B cell (primary cell): Measurements from ENCODE around the gene AP1M1. TPM values are rescaled to one million over a fixed set of nuclear protein-coding genes. Genes with fewer than 3 reads are reported as not detected.

Experiments
- ATAC-seq: fragments of 200-7000 bp; cut with Tn5 transposase; one replicate; pipeline ENCODE4 v1.10.0; 2021; ENCODE audit warnings: low read depth, mild to moderate bottlenecking, moderate number of reproducible peaks, moderate library complexity
- CTCF ChIA-PET: fragments of 350-600 bp; sonication (Branson Sonifier 250); formaldehyde crosslinking; loops from one replicate; lab custom pipeline; 2021; ENCODE audit warnings: antibody characterized with exemption, inconsistent platforms; lab: Charles Lee
- POLR2A ChIA-PET: fragments of 350-600 bp; sonication (Branson Sonifier 250); formaldehyde crosslinking; loops from one replicate; lab custom pipeline; 2021; ENCODE audit warnings: antibody characterized with exemption; lab: Charles Lee
- DNase-seq: peaks from one replicate; pipeline ENCODE4 v3.0.0; 2013
- H2AFZ ChIP-seq: 2 replicates; pipeline ENCODE4 v1.6.1; 2012; ENCODE audit warnings: mild to moderate bottlenecking, low read depth, low read length; ENCODE audit not compliant: insufficient read depth, poor library complexity, severe bottlenecking
- H3K27ac ChIP-seq, 2 donors: 1 replicate in 1 of 2; 2 replicates in 1 of 2; pipeline ENCODE4 v1.5.1; 2012 to 2013; ENCODE audit warnings: low read length in 2 of 2, mild to moderate bottlenecking in 2 of 2, moderate library complexity in 1 of 2
- H3K27me3 ChIP-seq, 4 experiments: fragments of 200-600 bp in 1 of 4; sonication (generic) in 1 of 4; replicated peaks in 1 of 4; 1 replicate in 2 of 4; 2 replicates in 2 of 4; pipeline versions ENCODE4 v1.6.1 to v1.7.0; 2013 to 2016; ENCODE audit warnings: low read length in 3 of 4, mild to moderate bottlenecking in 2 of 4, mixed read lengths in 1 of 4, moderate library complexity in 1 of 4; ENCODE audit not compliant: insufficient read depth in 4 of 4, control insufficient read depth in 3 of 4; ENCODE audit errors: control extremely low read depth in 1 of 4
- H3K36me3 ChIP-seq, 2 experiments: replicated peaks in 1 of 2; 1 replicate in 1 of 2; 2 replicates in 1 of 2; pipeline versions ENCODE4 v1.6.1 to v1.7.1; 2013; ENCODE audit warnings: low read length in 1 of 2; ENCODE audit not compliant: insufficient read depth in 2 of 2, control insufficient read depth in 1 of 2; ENCODE audit errors: control extremely low read depth in 1 of 2, extremely low read depth in 1 of 2
- H3K4me1 ChIP-seq, 2 donors: fragments of 200-600 bp in 1 of 2; sonication (generic) in 1 of 2; 1 replicate in 1 of 2; 2 replicates in 1 of 2; pipeline versions ENCODE4 v1.5.1 to v1.6.1; 2013 to 2017; ENCODE audit warnings: low read length in 2 of 2; ENCODE audit not compliant: control insufficient read depth in 2 of 2, insufficient read depth in 2 of 2
- H3K4me2 ChIP-seq: replicated peaks from 2 replicates; pipeline ENCODE3; 2012; ENCODE audit warnings: mild to moderate bottlenecking, low read depth, low read length; ENCODE audit not compliant: poor library complexity, severe bottlenecking
- H3K4me3 ChIP-seq, 5 experiments: fragments of 200-600 bp in 1 of 5; sonication (generic) in 1 of 5; 1 replicate in 3 of 5; 2 replicates in 2 of 5; pipeline versions ENCODE4 v1.5.1 to v1.7.0; 2011 to 2016; ENCODE audit warnings: low read length in 4 of 5, mild to moderate bottlenecking in 4 of 5, low read depth in 2 of 5, control low read depth in 1 of 5, moderate library complexity in 1 of 5; ENCODE audit not compliant: insufficient read depth in 1 of 5; ENCODE audit errors: control extremely low read depth in 1 of 5, extremely low read depth in 1 of 5
- H3K79me2 ChIP-seq: fragments of 200-600 bp; sonication (generic); one replicate; pipeline ENCODE4 v1.6.0; 2016; ENCODE audit warnings: low read length; ENCODE audit not compliant: control insufficient read depth, insufficient read depth
- H3K9ac ChIP-seq: fragments of 200-600 bp; sonication (generic); 2 replicates; pipeline ENCODE4 v1.6.1; 2017; ENCODE audit warnings: mild to moderate bottlenecking, low read length, moderate library complexity
- H3K9me3 ChIP-seq, 3 donors: one replicate each; pipeline versions ENCODE4 v1.6.1 to v1.7.1; 2013; ENCODE audit warnings: low read length in 2 of 3; ENCODE audit not compliant: control insufficient read depth in 2 of 3, insufficient read depth in 1 of 3; ENCODE audit errors: control extremely low read depth in 1 of 3
- H4K20me1 ChIP-seq: 2 replicates; pipeline ENCODE4 v1.6.0; 2012; ENCODE audit warnings: mild to moderate bottlenecking, low read length; ENCODE audit not compliant: insufficient read depth, control insufficient read depth, poor library complexity, severe bottlenecking
- H3K27ac Mint-ChIP-seq: one replicate; pipeline ENCODE4 v1.8.0; 2021; ENCODE audit warnings: mixed read lengths
- H3K27me3 Mint-ChIP-seq: one replicate; pipeline ENCODE4 v1.8.0; 2021; ENCODE audit warnings: mixed read lengths
- H3K4me1 Mint-ChIP-seq: one replicate; pipeline ENCODE4 v1.8.0; 2021; ENCODE audit warnings: mixed read lengths
- H3K4me3 Mint-ChIP-seq: one replicate; pipeline ENCODE4 v1.8.0; 2021; ENCODE audit warnings: mixed read lengths
- H3K9me3 Mint-ChIP-seq: one replicate; pipeline ENCODE4 v1.8.0; 2022; ENCODE audit warnings: mixed read lengths; ENCODE audit not compliant: insufficient read depth
- EZH2 ChIP-seq: IDR thresholded peaks from 2 replicates; pipeline ENCODE4 v1.6.1; 2012; ENCODE audit warnings: borderline replicate concordance, low read depth, mild to moderate bottlenecking, moderate library complexity, low read length; ENCODE audit not compliant: insufficient read depth, poor library complexity, severe bottlenecking
- WGBS: methylation state at CpG from one replicate; pipeline ENCODE4 v1.1.5; 2013; ENCODE audit warnings: missing lambda C conversion rate; ENCODE audit not compliant: insufficient coverage; 5-methylcytosine and 5-hydroxymethylcytosine counted together
- intact Hi-C: fragments of 100-400 bp; cut with micrococcal nuclease; formaldehyde crosslinking; loops from one replicate; pipeline ENCODE4 v1.10.0; 2022
- polyA plus RNA-seq: library from polyadenylated mRNA; depleted of rRNA; stranded (reverse); fragments of >200 nt; gene quantifications from 2 replicates; pipeline ENCODE4 v1.2.3, GENCODE V29; 2012
- total RNA-seq, 2 donors: library from RNA; stranded (reverse); fragments of 120-200 nt in 1 of 2; gene quantifications; 1 replicate in 1 of 2; 2 replicates in 1 of 2; pipeline versions ENCODE4 v1.2.3 to v1.2.4, GENCODE V29; 2013 to 2022
- TF ChIP-seq, protein P1 (sequence below): fragments of 200-600 bp; IDR thresholded peaks from one replicate; pipeline ENCODE4 v1.8.0; 2022; ENCODE audit warnings: antibody characterized with exemption, mild to moderate bottlenecking

The AP1M1 gene
- total and polyA plus RNA-seq, 2 donors (not counting 1 experiment from before 2014, with no cell fraction given) = 77.8 to 102 TPM

DNA sequence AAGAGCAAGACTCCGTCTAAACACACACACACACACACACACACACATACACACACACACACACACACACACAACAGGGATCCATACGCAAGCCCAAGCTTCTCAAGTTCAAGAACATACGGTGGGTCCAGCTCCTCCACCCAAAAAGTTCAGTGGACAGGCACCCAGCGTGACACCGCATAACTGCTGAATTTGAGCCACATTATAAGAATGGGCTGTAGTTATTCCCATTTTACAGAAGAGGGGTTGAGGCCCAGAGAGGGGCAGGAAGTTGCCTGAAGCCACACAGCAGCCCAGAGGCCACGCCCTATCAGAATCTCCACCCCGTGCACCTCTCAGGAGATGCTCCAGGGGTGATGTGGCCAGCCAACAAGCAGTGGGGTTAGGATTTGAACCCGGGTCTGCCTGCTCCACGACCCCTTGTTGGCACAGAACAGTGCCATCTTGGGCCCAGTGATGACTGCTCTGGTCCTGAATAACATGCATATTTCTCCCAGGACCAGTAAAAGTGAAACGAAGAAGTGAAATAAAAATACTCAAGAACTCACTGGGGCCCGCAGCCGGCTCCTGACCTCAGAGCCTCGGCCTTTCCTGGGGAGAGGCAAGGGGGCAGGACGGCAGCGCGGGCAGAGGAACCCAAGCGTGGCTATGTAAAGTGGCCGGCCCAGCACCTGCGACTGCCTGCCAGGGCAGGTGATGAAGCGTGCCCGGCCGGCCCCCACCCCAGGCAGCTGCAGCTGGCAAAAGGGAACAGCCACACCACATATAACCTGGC, 61.9 kb downstream of the AP1M1 start:
- Mint-ChIP-seq H3K27me3 (no peaks in the 10 kb centered on the region), H3K27ac (peak overlapping the region; percentile 95), H3K4me3 (peak overlapping the region; percentile 78), H3K4me1 (peaks cover 83% of the 10 kb centered on the region), H3K9me3 (peaks cover 3% of the 10 kb centered on the region)
- intact Hi-C loops = loop anchor here (1.0 to 5.0 kb wide), 7 partner anchors 7 to 328 kb away; partner anchors contain the start of genes HSH2D and KLF2
- CTCF ChIA-PET = interaction anchor here (0.8 to 7.6 kb wide), 12 partner anchors 8 to 328 kb away, joined by 3 to 47 read pairs (median 6); partner anchors contain the start of genes FAM32A and KLF2
- peak overlapping the region; percentile 79 for H3K4me2 ChIP-seq
- ATAC-seq = peak; percentile 79
- H3K9ac ChIP-seq = peak overlapping the region; percentile 35
- H3K4me3 ChIP-seq = peak overlapping the region in 1 of 5 experiments; percentile 42
- H3K79me2 ChIP-seq = peaks cover 4% of the 10 kb centered on the region
- H3K4me1 ChIP-seq = peaks cover 75 to 94% of the 10 kb centered on the region in 2 donors
- TF ChIP-seq, protein P1, sequence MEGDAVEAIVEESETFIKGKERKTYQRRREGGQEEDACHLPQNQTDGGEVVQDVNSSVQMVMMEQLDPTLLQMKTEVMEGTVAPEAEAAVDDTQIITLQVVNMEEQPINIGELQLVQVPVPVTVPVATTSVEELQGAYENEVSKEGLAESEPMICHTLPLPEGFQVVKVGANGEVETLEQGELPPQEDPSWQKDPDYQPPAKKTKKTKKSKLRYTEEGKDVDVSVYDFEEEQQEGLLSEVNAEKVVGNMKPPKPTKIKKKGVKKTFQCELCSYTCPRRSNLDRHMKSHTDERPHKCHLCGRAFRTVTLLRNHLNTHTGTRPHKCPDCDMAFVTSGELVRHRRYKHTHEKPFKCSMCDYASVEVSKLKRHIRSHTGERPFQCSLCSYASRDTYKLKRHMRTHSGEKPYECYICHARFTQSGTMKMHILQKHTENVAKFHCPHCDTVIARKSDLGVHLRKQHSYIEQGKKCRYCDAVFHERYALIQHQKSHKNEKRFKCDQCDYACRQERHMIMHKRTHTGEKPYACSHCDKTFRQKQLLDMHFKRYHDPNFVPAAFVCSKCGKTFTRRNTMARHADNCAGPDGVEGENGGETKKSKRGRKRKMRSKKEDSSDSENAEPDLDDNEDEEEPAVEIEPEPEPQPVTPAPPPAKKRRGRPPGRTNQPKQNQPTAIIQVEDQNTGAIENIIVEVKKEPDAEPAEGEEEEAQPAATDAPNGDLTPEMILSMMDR = no peak
- no peak for TF ChIP-seq EZH2
- H3K36me3 ChIP-seq = no peaks in the 10 kb centered on the region
- POLR2A ChIA-PET = interaction anchor here (0.5 to 8.0 kb wide), 14 partner anchors 8 to 328 kb away, joined by 3 to 67 read pairs (median 4); partner anchors contain the start of gene KLF2
- WGBS = 8% methylated on average over 19 of the region's 22 CpGs
- peak; percentile 94 for DNase-seq
- H4K20me1 ChIP-seq = no peaks in the 10 kb centered on the region
- peak overlapping the region; percentile 87 to 89 for H3K27ac ChIP-seq
- H3K27me3 ChIP-seq = no peaks in the 10 kb centered on the region
- peaks cover 0 to 21% (median 1%) of the 10 kb centered on the region in 3 donors for H3K9me3 ChIP-seq
- no peak overlapping the region for H2AFZ ChIP-seq
